Keratinocyte (primary cell): ENCODE results near the gene TSPAN2.

Experiments used
- EZH2 ChIP-seq: IDR thresholded peaks from one replicate; pipeline ENCODE4 v1.6.1; 2012; ENCODE audit warnings: inconsistent platforms, mild to moderate bottlenecking, low read length, moderate library complexity
- TF ChIP-seq, protein P1 (sequence below), 3 experiments: IDR thresholded peaks in 1 of 3; conservative IDR thresholded peaks in 1 of 3; optimal IDR thresholded peaks in 1 of 3; 2 replicates in 2 of 3; 3 replicates in 1 of 3; pipeline versions ENCODE3 to v1.5.1; 2011; ENCODE audit warnings: low read length in 3 of 3, mild to moderate bottlenecking in 3 of 3, moderate library complexity in 2 of 3, control low read depth in 1 of 3, inconsistent platforms in 1 of 3; ENCODE audit not compliant: insufficient read depth in 2 of 3; ENCODE audit errors: extremely low read depth in 1 of 3

DNA sequence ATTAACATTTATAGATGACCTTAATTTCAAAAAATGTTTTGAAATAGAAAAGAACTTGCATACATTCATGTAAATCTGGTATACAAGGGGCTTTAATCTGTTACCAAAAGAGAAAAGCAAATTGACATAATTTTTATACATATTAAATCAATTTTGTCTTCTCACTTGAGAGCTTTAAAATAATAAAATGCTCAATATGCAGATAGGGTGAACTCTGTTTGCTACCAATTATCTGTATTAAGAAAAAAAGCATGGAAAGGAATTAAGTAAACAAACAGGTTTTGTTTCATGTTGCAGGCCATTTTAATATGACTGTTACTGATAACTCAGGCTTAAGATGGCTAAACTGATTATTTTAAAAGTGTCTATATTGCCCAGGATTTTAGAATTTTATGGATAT lies 65.7 kb downstream of the TSPAN2 start:
- TF ChIP-seq, protein P1, sequence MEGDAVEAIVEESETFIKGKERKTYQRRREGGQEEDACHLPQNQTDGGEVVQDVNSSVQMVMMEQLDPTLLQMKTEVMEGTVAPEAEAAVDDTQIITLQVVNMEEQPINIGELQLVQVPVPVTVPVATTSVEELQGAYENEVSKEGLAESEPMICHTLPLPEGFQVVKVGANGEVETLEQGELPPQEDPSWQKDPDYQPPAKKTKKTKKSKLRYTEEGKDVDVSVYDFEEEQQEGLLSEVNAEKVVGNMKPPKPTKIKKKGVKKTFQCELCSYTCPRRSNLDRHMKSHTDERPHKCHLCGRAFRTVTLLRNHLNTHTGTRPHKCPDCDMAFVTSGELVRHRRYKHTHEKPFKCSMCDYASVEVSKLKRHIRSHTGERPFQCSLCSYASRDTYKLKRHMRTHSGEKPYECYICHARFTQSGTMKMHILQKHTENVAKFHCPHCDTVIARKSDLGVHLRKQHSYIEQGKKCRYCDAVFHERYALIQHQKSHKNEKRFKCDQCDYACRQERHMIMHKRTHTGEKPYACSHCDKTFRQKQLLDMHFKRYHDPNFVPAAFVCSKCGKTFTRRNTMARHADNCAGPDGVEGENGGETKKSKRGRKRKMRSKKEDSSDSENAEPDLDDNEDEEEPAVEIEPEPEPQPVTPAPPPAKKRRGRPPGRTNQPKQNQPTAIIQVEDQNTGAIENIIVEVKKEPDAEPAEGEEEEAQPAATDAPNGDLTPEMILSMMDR (optimal IDR thresholded peaks at IDR 0.05 in 1 of 3, IDR thresholded peaks at IDR 0.05 in 1 of 3, conservative IDR thresholded peaks at IDR 0.05 in 1 of 3; ENCODE audit: extremely low read depth in 1 of 3, insufficient read depth in 2 of 3, low read length in 3 of 3), result no peak
- no peak for TF ChIP-seq EZH2
